Calu3 (cell line): Measurements from ENCODE around the gene TFAP2C. TPM values are rescaled to one million over a fixed set of nuclear protein-coding genes. Genes with fewer than 3 reads are reported as not detected.

Source experiments
- BruUV-seq: library from RNA; stranded (reverse); fragments of 400-500 nt; replicated peaks from 2 replicates; lab custom pipeline; 2021; lab: Mats Ljungman, UMichigan
- CTCF ChIA-PET: fragments of 300-600 bp; sonication (Branson Sonifier 250); formaldehyde crosslinking; loops from one replicate; lab custom pipeline; 2022; ENCODE audit warnings: antibody characterized with exemption; lab: Charles Lee
- DNase-seq: peaks from one replicate; pipeline ENCODE4 v3.0.0; 2022
- H3K27ac Mint-ChIP-seq: one replicate; pipeline ENCODE4 v1.8.0; 2022; ENCODE audit warnings: mixed read lengths; ENCODE audit not compliant: unreplicated experiment
- H3K27me3 Mint-ChIP-seq: one replicate; pipeline ENCODE4 v1.8.0; 2022; ENCODE audit warnings: mixed read lengths; ENCODE audit not compliant: unreplicated experiment
- H3K36me3 Mint-ChIP-seq: one replicate; pipeline ENCODE4 v1.8.0; 2022; ENCODE audit warnings: mild to moderate bottlenecking, moderate library complexity, mixed read lengths; ENCODE audit not compliant: insufficient read depth, unreplicated experiment
- H3K4me1 Mint-ChIP-seq: one replicate; pipeline ENCODE4 v1.8.0; 2022; ENCODE audit warnings: mild to moderate bottlenecking, low read depth, mixed read lengths; ENCODE audit not compliant: unreplicated experiment
- H3K4me3 Mint-ChIP-seq: one replicate; pipeline ENCODE4 v1.8.0; 2022; ENCODE audit warnings: mild to moderate bottlenecking, low read depth, moderate library complexity, mixed read lengths; ENCODE audit not compliant: unreplicated experiment
- H3K9me3 Mint-ChIP-seq: one replicate; pipeline ENCODE4 v1.8.0; 2022; ENCODE audit warnings: low read depth, mixed read lengths; ENCODE audit not compliant: unreplicated experiment
- intact Hi-C: fragments of 100-400 bp; cut with micrococcal nuclease; formaldehyde crosslinking; loops from one replicate; pipeline ENCODE4 v1.10.0; 2022; ENCODE audit not compliant: unreplicated experiment
- total RNA-seq: library from RNA; stranded (reverse); gene quantifications from 2 replicates; pipeline ENCODE4 v1.2.3, GENCODE V29; 2022
- TF ChIP-seq, protein P1 (sequence below): fragments of 200-600 bp; IDR thresholded peaks from one replicate; pipeline ENCODE4 v1.8.0; 2022; ENCODE audit warnings: antibody characterized with exemption; ENCODE audit not compliant: unreplicated experiment

TFAP2C gene
- total RNA-seq, 1 experiment from 2014 or later: 3.4 TPM

DNA sequence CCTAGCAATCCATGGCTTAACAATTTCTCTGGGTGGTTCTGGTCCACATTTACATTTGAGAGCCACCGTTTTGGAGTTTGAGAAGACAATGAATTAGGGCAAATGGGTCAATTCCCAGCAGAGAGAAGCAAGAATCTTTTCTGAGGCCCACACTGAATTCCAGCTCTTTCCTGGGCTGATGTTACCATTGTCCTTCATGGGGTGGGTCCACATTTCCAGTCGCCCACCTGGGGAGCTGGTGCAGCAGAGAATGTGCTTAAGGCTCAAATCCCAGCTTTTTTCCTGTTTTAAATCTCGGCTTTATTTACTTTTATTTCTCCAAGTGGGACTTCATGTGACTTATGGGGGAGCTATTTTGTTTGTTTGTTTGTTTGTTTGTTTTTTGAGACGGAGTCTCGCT, 44.2 kb upstream of the TFAP2C start:
- Mint-ChIP-seq H3K4me3 (no peak overlapping the region), H3K4me1 (peaks cover 9% of the 10 kb centered on the region), H3K9me3 (no peaks in the 10 kb centered on the region), H3K36me3 (no peaks in the 10 kb centered on the region), H3K27ac (no peak overlapping the region), H3K27me3 (peaks cover 7% of the 10 kb centered on the region)
- CTCF ChIA-PET: no interaction called here
- DNase-seq: no peak
- intact Hi-C loops: no loop called here
- BruUV-seq: no TSS peak
- TF ChIP-seq, protein P1, sequence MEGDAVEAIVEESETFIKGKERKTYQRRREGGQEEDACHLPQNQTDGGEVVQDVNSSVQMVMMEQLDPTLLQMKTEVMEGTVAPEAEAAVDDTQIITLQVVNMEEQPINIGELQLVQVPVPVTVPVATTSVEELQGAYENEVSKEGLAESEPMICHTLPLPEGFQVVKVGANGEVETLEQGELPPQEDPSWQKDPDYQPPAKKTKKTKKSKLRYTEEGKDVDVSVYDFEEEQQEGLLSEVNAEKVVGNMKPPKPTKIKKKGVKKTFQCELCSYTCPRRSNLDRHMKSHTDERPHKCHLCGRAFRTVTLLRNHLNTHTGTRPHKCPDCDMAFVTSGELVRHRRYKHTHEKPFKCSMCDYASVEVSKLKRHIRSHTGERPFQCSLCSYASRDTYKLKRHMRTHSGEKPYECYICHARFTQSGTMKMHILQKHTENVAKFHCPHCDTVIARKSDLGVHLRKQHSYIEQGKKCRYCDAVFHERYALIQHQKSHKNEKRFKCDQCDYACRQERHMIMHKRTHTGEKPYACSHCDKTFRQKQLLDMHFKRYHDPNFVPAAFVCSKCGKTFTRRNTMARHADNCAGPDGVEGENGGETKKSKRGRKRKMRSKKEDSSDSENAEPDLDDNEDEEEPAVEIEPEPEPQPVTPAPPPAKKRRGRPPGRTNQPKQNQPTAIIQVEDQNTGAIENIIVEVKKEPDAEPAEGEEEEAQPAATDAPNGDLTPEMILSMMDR: no peak

DNA sequence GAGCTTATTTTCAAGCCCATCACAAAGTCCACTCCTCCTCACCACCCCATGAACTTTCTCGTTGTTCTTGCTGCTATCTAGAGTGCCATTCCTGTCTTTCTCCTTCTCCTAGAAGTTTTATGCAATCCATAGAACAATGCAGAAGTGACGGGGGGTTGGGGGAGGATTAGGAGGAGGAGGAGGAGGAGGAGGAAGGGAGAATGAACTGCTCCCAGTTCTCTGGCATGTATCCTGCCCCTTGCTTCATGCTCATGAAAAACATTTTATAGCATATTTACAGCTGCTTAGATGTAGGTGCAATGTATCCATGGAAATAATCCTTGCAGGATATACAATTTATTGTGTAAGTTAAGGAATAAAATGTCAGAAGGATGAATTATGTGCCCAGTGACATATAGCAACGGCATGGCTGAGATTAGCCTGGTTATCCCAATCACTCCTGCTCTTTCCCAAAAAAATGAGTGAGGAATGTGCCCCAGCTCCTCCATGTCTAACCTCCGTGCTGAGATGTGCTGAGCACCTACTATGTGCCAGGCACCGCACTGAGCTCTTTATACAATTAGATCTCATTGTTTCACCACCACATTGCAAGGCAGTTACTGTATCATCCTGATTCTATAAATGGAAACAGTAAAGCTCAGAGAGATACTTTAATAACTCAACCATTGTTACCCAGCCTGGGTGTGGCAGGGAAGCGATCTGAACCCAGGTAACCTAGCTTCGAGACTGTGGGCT, 41.6 kb upstream of the TFAP2C start:
- no TSS peak for BruUV-seq
- TF ChIP-seq, protein P1: no peak
- CTCF ChIA-PET: interaction anchor here (1.2 kb wide), 1 partner anchor 19 kb away, joined by 3 read pairs; no protein-coding TSS in a partner anchor
- DNase-seq: no peak
- H3K27ac Mint-ChIP-seq: no peak overlapping the region
- H3K36me3 Mint-ChIP-seq: peaks cover 4% of the 10 kb centered on the region
- H3K4me3 Mint-ChIP-seq: no peak overlapping the region
- no peaks in the 10 kb centered on the region for H3K9me3 Mint-ChIP-seq
- peaks cover 6% of the 10 kb centered on the region for H3K27me3 Mint-ChIP-seq
- peaks cover 9% of the 10 kb centered on the region for H3K4me1 Mint-ChIP-seq
- intact Hi-C loops: no loop called here

DNA sequence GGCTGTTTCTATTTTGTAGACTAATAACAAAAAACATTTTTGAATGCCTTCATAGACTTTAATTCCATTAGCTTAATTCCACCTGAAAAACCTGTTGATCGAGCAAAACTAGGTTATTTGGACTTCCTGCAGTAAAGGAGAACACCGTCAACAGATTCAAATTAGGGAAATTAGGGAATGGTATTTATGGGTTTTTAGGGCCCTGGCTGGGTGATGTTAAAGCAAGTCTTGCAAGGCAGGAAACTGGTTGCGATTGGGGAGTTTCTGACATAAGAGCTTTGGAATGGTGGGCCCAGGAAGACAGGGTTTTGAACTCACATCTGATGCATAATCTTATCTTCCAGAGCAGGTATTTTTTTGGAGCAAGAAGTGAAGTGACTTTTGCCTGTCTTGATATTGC, 40.1 kb upstream of the TFAP2C start:
- no TSS peak for BruUV-seq
- no peaks in the 10 kb centered on the region for H3K9me3 Mint-ChIP-seq
- TF ChIP-seq, protein P1: no peak
- H3K27ac Mint-ChIP-seq: no peak overlapping the region
- H3K27me3 Mint-ChIP-seq: no peaks in the 10 kb centered on the region
- H3K4me3 Mint-ChIP-seq: no peak overlapping the region
- peaks cover 4% of the 10 kb centered on the region for H3K36me3 Mint-ChIP-seq
- DNase-seq: no peak
- peaks cover 9% of the 10 kb centered on the region for H3K4me1 Mint-ChIP-seq
- intact Hi-C loops: no loop called here
- CTCF ChIA-PET: no interaction called here

DNA sequence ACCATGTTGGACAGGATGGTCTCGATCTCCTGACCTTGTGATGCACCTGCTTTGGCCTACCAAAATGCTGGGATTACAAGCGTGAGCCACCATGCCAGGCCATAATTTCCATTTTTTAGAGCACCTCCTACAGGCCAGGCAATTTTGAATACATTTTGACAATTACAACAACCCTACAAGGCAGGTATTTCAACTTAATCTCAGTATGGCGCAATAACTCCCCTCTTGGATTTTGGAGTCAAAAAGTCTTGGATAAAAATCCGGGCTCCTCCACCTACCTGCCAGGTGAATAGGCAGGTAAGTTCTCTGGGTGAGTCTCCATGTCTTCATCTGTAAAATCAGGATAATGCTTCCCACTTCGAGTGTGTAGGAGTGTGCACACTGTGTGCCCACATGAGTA, 39.5 kb upstream of the TFAP2C start:
- intact Hi-C loops: no loop called here
- no peak overlapping the region for H3K27ac Mint-ChIP-seq
- H3K27me3 Mint-ChIP-seq: no peaks in the 10 kb centered on the region
- peaks cover 4% of the 10 kb centered on the region for H3K36me3 Mint-ChIP-seq
- DNase-seq: no peak
- H3K9me3 Mint-ChIP-seq: no peaks in the 10 kb centered on the region
- BruUV-seq: no TSS peak
- peaks cover 9% of the 10 kb centered on the region for H3K4me1 Mint-ChIP-seq
- TF ChIP-seq, protein P1: no peak
- CTCF ChIA-PET: no interaction called here
- no peak overlapping the region for H3K4me3 Mint-ChIP-seq
